ENCODE measurements around the gene MED12L.

DNA sequence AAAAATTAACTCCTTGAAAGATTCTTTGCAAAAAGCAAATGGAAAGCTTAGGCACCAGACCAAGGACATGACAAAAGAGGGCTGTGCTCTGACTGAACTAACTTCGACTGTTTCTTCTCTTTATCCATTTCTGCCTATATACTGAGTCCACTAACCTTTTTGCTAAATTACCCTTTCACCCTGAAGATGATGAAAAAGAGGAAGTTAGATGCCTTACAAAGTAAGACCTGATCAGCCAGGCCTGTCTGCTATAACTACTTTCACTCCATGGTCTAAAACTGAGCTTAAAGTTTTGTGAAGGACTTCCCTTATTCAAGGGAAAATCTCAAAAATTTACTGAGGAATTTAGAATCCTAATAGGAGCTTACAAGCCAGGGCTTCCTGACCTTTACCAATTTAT lies 381.6 kb downstream of the MED12L start:
- TF ChIP-seq TCF4 (CRISPR knock-in tag; IDR thresholded peaks at IDR 0.05; ENCODE audit: borderline replicate concordance) (no peak), CSDC2 (CRISPR knock-in tag; IDR thresholded peaks at IDR 0.05) (no peak), GLIS3 (CRISPR knock-in tag; IDR thresholded peaks at IDR 0.05) (no peak), ZNF70 (CRISPR knock-in tag; IDR thresholded peaks at IDR 0.05) (no peak), ZFP30 (CRISPR knock-in tag; IDR thresholded peaks at IDR 0.05) (no peak), ISL1 (CRISPR knock-in tag; IDR thresholded peaks at IDR 0.05) (no peak), RARB (CRISPR knock-in tag; IDR thresholded peaks at IDR 0.05) (no peak), ARNTL (CRISPR knock-in tag; IDR thresholded peaks at IDR 0.05; ENCODE audit: borderline replicate concordance, low read depth) (no peak), ZC3H10 (CRISPR knock-in tag; IDR thresholded peaks at IDR 0.05) (no peak)
- TF ChIP-seq, protein P1, sequence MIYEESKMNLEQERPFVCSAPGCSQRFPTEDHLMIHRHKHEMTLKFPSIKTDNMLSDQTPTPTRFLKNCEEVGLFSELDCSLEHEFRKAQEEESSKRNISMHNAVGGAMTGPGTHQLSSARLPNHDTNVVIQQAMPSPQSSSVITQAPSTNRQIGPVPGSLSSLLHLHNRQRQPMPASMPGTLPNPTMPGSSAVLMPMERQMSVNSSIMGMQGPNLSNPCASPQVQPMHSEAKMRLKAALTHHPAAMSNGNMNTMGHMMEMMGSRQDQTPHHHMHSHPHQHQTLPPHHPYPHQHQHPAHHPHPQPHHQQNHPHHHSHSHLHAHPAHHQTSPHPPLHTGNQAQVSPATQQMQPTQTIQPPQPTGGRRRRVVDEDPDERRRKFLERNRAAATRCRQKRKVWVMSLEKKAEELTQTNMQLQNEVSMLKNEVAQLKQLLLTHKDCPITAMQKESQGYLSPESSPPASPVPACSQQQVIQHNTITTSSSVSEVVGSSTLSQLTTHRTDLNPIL (CRISPR knock-in tag; IDR thresholded peaks at IDR 0.05; ENCODE audit: low read depth), result no peak
- TF ChIP-seq, protein P2, sequence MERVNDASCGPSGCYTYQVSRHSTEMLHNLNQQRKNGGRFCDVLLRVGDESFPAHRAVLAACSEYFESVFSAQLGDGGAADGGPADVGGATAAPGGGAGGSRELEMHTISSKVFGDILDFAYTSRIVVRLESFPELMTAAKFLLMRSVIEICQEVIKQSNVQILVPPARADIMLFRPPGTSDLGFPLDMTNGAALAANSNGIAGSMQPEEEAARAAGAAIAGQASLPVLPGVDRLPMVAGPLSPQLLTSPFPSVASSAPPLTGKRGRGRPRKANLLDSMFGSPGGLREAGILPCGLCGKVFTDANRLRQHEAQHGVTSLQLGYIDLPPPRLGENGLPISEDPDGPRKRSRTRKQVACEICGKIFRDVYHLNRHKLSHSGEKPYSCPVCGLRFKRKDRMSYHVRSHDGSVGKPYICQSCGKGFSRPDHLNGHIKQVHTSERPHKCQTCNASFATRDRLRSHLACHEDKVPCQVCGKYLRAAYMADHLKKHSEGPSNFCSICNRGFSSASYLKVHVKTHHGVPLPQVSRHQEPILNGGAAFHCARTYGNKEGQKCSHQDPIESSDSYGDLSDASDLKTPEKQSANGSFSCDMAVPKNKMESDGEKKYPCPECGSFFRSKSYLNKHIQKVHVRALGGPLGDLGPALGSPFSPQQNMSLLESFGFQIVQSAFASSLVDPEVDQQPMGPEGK (CRISPR knock-in tag; IDR thresholded peaks at IDR 0.05; ENCODE audit: borderline replicate concordance), result no peak
